ENCODE results near the gene OLIG3.

GRCh38 chr6:137497721-137498463, 3.7 kb upstream of the OLIG3 start:
- TF ChIP-seq, protein P1, sequence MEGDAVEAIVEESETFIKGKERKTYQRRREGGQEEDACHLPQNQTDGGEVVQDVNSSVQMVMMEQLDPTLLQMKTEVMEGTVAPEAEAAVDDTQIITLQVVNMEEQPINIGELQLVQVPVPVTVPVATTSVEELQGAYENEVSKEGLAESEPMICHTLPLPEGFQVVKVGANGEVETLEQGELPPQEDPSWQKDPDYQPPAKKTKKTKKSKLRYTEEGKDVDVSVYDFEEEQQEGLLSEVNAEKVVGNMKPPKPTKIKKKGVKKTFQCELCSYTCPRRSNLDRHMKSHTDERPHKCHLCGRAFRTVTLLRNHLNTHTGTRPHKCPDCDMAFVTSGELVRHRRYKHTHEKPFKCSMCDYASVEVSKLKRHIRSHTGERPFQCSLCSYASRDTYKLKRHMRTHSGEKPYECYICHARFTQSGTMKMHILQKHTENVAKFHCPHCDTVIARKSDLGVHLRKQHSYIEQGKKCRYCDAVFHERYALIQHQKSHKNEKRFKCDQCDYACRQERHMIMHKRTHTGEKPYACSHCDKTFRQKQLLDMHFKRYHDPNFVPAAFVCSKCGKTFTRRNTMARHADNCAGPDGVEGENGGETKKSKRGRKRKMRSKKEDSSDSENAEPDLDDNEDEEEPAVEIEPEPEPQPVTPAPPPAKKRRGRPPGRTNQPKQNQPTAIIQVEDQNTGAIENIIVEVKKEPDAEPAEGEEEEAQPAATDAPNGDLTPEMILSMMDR (IDR thresholded peaks at IDR 0.05): no peak
- no peak for TF ChIP-seq POLR2A (IDR thresholded peaks at IDR 0.05)

Data from tibial nerve (tissue), 3 donors.